Caco-2 (cell line): ENCODE data around the gene STAB1. TPM values are rescaled to one million over a fixed set of nuclear protein-coding genes. Genes with fewer than 3 reads are reported as not detected.
A peak's percentile ranks its signal among the peaks of the same experiment; 100 is the strongest.

Source experiments
- Bru-seq: library from RNA; stranded (reverse); fragments of 400-500 nt; gene quantifications from one replicate; lab custom pipeline; 2021; lab: Mats Ljungman, UMichigan
- BruChase-seq, 2 experiments: library from RNA; stranded (reverse); fragments of 400-500 nt; gene quantifications; one replicate each; lab custom pipeline; 2021; lab: Mats Ljungman, UMichigan
- BruUV-seq: library from RNA; stranded (reverse); fragments of 400-500 nt; replicated peaks from 2 replicates; lab custom pipeline; 2021; lab: Mats Ljungman, UMichigan
- CTCF ChIA-PET: fragments of 300-600 bp; sonication (Branson Sonifier 250); formaldehyde crosslinking; loops from one replicate; lab custom pipeline; 2022; ENCODE audit warnings: antibody characterized with exemption; lab: Charles Lee
- POLR2A ChIA-PET: fragments of 300-600 bp; sonication (Branson Sonifier 250); formaldehyde crosslinking; loops from one replicate; lab custom pipeline; 2022; ENCODE audit warnings: antibody characterized with exemption; lab: Charles Lee
- DNase-seq, 2 experiments: peaks; one replicate each; pipeline versions ENCODE4 v3.0.0 to v3.0.0-alpha.2; 2020 to 2022
- H3K27me3 ChIP-seq: replicated peaks from 2 replicates; pipeline ENCODE4 v1.6.0; 2011; ENCODE audit warnings: low read length; ENCODE audit not compliant: control insufficient read depth, insufficient read depth
- H3K36me3 ChIP-seq: 2 replicates; pipeline ENCODE4 v1.5.1; 2011; ENCODE audit warnings: low read length; ENCODE audit not compliant: control insufficient read depth, insufficient read depth
- H3K4me1 ChIP-seq: fragments of 250-450 bp; sonication (Bioruptor Pico); 2 replicates; pipeline ENCODE4 v1.5.1; 2020; ENCODE audit warnings: mild to moderate bottlenecking
- H3K4me3 ChIP-seq: 2 replicates; pipeline ENCODE4 v1.5.1; 2011; ENCODE audit warnings: low read depth, mild to moderate bottlenecking, control low read depth, low read length
- H3K9me3 ChIP-seq: fragments of 250-450 bp; sonication (Bioruptor Pico); 2 replicates; pipeline ENCODE4 v1.5.1; 2020; ENCODE audit warnings: mild to moderate bottlenecking, moderate library complexity
- H3K27ac Mint-ChIP-seq: one replicate; pipeline ENCODE4 v1.8.0; 2022; ENCODE audit warnings: mixed read lengths; ENCODE audit not compliant: unreplicated experiment
- H3K27me3 Mint-ChIP-seq: one replicate; pipeline ENCODE4 v1.8.0; 2022; ENCODE audit warnings: mixed read lengths; ENCODE audit not compliant: insufficient read depth, unreplicated experiment
- H3K36me3 Mint-ChIP-seq: one replicate; pipeline ENCODE4 v1.8.0; 2022; ENCODE audit warnings: mild to moderate bottlenecking, mixed read lengths; ENCODE audit not compliant: insufficient read depth, unreplicated experiment
- H3K4me1 Mint-ChIP-seq: one replicate; pipeline ENCODE4 v1.8.0; 2022; ENCODE audit warnings: low read depth, mixed read lengths; ENCODE audit not compliant: unreplicated experiment
- H3K4me3 Mint-ChIP-seq: one replicate; pipeline ENCODE4 v1.8.0; 2022; ENCODE audit warnings: mild to moderate bottlenecking, moderate library complexity, mixed read lengths; ENCODE audit not compliant: unreplicated experiment
- H3K9me3 Mint-ChIP-seq: one replicate; pipeline ENCODE4 v1.8.0; 2022; ENCODE audit warnings: mixed read lengths; ENCODE audit not compliant: unreplicated experiment
- intact Hi-C: fragments of 100-400 bp; cut with micrococcal nuclease; formaldehyde crosslinking; loops from one replicate; pipeline ENCODE4 v1.10.0; 2022; ENCODE audit not compliant: unreplicated experiment
- long read RNA-seq: library from polyadenylated mRNA; stranded (forward); transcript quantifications from one replicate; pipeline ENCODE4 v2.0.0, GENCODE V29; 2022
- total RNA-seq: library from RNA; stranded (reverse); gene quantifications from 2 replicates; pipeline ENCODE4 v1.2.3, GENCODE V29; 2022
- TF ChIP-seq, protein P1 (sequence below), 2 experiments: fragments of 200-600 bp in 1 of 2; IDR thresholded peaks; 1 replicate in 1 of 2; 2 replicates in 1 of 2; pipeline versions ENCODE4 v1.5.1 to v1.8.0; 2011 to 2022; ENCODE audit warnings: antibody characterized with exemption in 1 of 2, control low read depth in 1 of 2, inconsistent platforms in 1 of 2, low read depth in 1 of 2, low read length in 1 of 2, mild to moderate bottlenecking in 1 of 2, moderate library complexity in 1 of 2; ENCODE audit not compliant: insufficient read depth in 1 of 2, severe bottlenecking in 1 of 2, unreplicated experiment in 1 of 2

Gene STAB1, protein sequence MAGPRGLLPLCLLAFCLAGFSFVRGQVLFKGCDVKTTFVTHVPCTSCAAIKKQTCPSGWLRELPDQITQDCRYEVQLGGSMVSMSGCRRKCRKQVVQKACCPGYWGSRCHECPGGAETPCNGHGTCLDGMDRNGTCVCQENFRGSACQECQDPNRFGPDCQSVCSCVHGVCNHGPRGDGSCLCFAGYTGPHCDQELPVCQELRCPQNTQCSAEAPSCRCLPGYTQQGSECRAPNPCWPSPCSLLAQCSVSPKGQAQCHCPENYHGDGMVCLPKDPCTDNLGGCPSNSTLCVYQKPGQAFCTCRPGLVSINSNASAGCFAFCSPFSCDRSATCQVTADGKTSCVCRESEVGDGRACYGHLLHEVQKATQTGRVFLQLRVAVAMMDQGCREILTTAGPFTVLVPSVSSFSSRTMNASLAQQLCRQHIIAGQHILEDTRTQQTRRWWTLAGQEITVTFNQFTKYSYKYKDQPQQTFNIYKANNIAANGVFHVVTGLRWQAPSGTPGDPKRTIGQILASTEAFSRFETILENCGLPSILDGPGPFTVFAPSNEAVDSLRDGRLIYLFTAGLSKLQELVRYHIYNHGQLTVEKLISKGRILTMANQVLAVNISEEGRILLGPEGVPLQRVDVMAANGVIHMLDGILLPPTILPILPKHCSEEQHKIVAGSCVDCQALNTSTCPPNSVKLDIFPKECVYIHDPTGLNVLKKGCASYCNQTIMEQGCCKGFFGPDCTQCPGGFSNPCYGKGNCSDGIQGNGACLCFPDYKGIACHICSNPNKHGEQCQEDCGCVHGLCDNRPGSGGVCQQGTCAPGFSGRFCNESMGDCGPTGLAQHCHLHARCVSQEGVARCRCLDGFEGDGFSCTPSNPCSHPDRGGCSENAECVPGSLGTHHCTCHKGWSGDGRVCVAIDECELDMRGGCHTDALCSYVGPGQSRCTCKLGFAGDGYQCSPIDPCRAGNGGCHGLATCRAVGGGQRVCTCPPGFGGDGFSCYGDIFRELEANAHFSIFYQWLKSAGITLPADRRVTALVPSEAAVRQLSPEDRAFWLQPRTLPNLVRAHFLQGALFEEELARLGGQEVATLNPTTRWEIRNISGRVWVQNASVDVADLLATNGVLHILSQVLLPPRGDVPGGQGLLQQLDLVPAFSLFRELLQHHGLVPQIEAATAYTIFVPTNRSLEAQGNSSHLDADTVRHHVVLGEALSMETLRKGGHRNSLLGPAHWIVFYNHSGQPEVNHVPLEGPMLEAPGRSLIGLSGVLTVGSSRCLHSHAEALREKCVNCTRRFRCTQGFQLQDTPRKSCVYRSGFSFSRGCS (N-terminal part only)
- 0.39 and 0.63 TPM in 2 replicates for total RNA-seq
- percentile 5 among the genes with signal in this experiment for Bru-seq, nascent RNA
- percentile 16 among the genes with signal in this experiment for BruChase-seq, experiment 1, labeled RNA remaining after a 2-hour chase
- percentile 12 among the genes with signal in this experiment for BruChase-seq, experiment 2, labeled RNA remaining after a 6-hour chase
- long read RNA-seq: 0 reads

- Mint-ChIP-seq H3K36me3 (peaks cover 12% of the 10 kb centered on the region), H3K9me3 (no peaks in the 10 kb centered on the region), H3K4me3 (no peak within 1 kb of the TSS), H3K4me1 (no peaks in the 10 kb centered on the region), H3K27ac (peak within 1 kb of the TSS; percentile 70), H3K27me3 (no peaks in the 10 kb centered on the region)
- H3K4me3 ChIP-seq: no peak within 1 kb of the TSS
- H3K9me3 ChIP-seq: no peaks in the 10 kb centered on the region
- no TSS peak for BruUV-seq
- intact Hi-C loops: no loop called here
- no peak for DNase-seq
- ChIA-PET POLR2A (no interaction called here), CTCF (no interaction called here)
- H3K36me3 ChIP-seq: no peaks in the 10 kb centered on the region
- no peaks in the 10 kb centered on the region for H3K4me1 ChIP-seq
- TF ChIP-seq, protein P1, sequence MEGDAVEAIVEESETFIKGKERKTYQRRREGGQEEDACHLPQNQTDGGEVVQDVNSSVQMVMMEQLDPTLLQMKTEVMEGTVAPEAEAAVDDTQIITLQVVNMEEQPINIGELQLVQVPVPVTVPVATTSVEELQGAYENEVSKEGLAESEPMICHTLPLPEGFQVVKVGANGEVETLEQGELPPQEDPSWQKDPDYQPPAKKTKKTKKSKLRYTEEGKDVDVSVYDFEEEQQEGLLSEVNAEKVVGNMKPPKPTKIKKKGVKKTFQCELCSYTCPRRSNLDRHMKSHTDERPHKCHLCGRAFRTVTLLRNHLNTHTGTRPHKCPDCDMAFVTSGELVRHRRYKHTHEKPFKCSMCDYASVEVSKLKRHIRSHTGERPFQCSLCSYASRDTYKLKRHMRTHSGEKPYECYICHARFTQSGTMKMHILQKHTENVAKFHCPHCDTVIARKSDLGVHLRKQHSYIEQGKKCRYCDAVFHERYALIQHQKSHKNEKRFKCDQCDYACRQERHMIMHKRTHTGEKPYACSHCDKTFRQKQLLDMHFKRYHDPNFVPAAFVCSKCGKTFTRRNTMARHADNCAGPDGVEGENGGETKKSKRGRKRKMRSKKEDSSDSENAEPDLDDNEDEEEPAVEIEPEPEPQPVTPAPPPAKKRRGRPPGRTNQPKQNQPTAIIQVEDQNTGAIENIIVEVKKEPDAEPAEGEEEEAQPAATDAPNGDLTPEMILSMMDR (IDR thresholded peaks at IDR 0.05; ENCODE audit: insufficient read depth in 1 of 2, low read depth in 1 of 2, low read length in 1 of 2, severe bottlenecking in 1 of 2, unreplicated experiment in 1 of 2): no peak
- no peaks in the 10 kb centered on the region for H3K27me3 ChIP-seq
Measured at GRCh38 chr3:52494886-52495495, at the start of gene STAB1. TSS of gene STAB1 (plus strand) at chr3:52495338. CDS start at chr3:52495414, 76 bp downstream.

- TF ChIP-seq, protein P1 (IDR thresholded peaks at IDR 0.05; ENCODE audit: insufficient read depth in 1 of 2, low read depth in 1 of 2, low read length in 1 of 2, severe bottlenecking in 1 of 2, unreplicated experiment in 1 of 2): no peak
- Mint-ChIP-seq H3K9me3 (no peaks in the 10 kb centered on the region), H3K36me3 (peaks cover 6% of the 10 kb centered on the region), H3K27ac (no peak overlapping the region), H3K27me3 (no peaks in the 10 kb centered on the region), H3K4me3 (no peak overlapping the region), H3K4me1 (peaks cover 12% of the 10 kb centered on the region)
- H3K4me1 ChIP-seq: peaks cover 20% of the 10 kb centered on the region
- H3K36me3 ChIP-seq: no peaks in the 10 kb centered on the region
- no peaks in the 10 kb centered on the region for H3K9me3 ChIP-seq
- ChIA-PET CTCF (interaction anchor here (0.8 to 3.5 kb wide), 6 partner anchors 21 to 463 kb away, joined by 3 to 29 read pairs (median 4); no protein-coding TSS in a partner anchor), POLR2A (no interaction called here)
- H3K27me3 ChIP-seq: no peaks in the 10 kb centered on the region
- no TSS peak for BruUV-seq
- H3K4me3 ChIP-seq: no peak overlapping the region
- no peak for DNase-seq
- intact Hi-C loops: no loop called here
Measured at GRCh38 chr3:52446042-52446441, 49.1 kb upstream of the STAB1 start.
